Right lobe of liver (tissue), 4 donors: ENCODE measurements around the gene ARHGAP22.

Experiments used
- CTCF ChIP-seq, 4 donors: fragments of 200-600 bp in 3 of 4; fragments of 450-650 bp in 1 of 4; IDR thresholded peaks; one replicate each; pipeline versions ENCODE4 v1.5.1 to v1.8.0; 2016 to 2022; ENCODE audit warnings: antibody characterized with exemption in 4 of 4, mild to moderate bottlenecking in 2 of 4
- POLR2A ChIP-seq: fragments of 450-650 bp; IDR thresholded peaks from one replicate; pipeline ENCODE4 v1.6.1; 2017; ENCODE audit warnings: antibody characterized with exemption, mild to moderate bottlenecking
- donor health status: DM: no; HTN: no; CAD: no.
- donor health status: DM: no; HTN: no; CAD: no.
- donor health status: DM: no; HTN: yes; CAD: no.

GRCh38 chr10:48468130-48468790, 136.6 kb downstream of the ARHGAP22 start:
- TF ChIP-seq CTCF (IDR thresholded peaks at IDR 0.05) (no peak), POLR2A (no peak)
